ENCODE results near the gene ASAP3. TPM values are rescaled to one million over a fixed set of nuclear protein-coding genes. Genes with fewer than 3 reads are reported as not detected.

ASAP3 gene
- total RNA-seq, 1 donor from 2014 or later, result 3.9 TPM

- H3K4me3 Mint-ChIP-seq, result no peak overlapping the region
Measured at GRCh38 chr1:23389837-23390321, 94.1 kb downstream of the ASAP3 start.

GRCh38 chr1:23387494-23387893 is 96.5 kb downstream of the ASAP3 start:
- Mint-ChIP-seq H3K4me1 (peaks cover 9% of the 10 kb centered on the region), H3K27me3 (ENCODE audit: insufficient read depth, low read depth) (peaks cover 14% of the 10 kb centered on the region), H3K36me3 (no peaks in the 10 kb centered on the region), H3K27ac (peak overlapping the region; percentile 11), H3K9me3 (peaks cover 4% of the 10 kb centered on the region), H3K4me3 (peak overlapping the region; percentile 50)
- Histone ChIP-seq H3K9ac (no peak overlapping the region), H3K4me1 (no peaks in the 10 kb centered on the region), H3K9me3 (ENCODE audit: low read depth) (no peaks in the 10 kb centered on the region), H4K20me1 (ENCODE audit: low read depth) (no peaks in the 10 kb centered on the region), H3K79me2 (ENCODE audit: low read depth) (no peaks in the 10 kb centered on the region), H3K4me2 (no peak overlapping the region), H2AFZ (replicated peaks) (no peak overlapping the region), H3K27ac (no peak overlapping the region), H3K27me3 (peaks cover 97% of the 10 kb centered on the region), H3F3A (ENCODE audit: low read depth) (peaks cover 4% of the 10 kb centered on the region), H3K4me3 (no peak overlapping the region), H3K36me3 (no peaks in the 10 kb centered on the region)
- TF ChIP-seq EZH2 (IDR thresholded peaks at IDR 0.05) (no peak), CTCF (IDR thresholded peaks at IDR 0.05) (no peak), EZH2phosphoT487 (IDR thresholded peaks at IDR 0.05) (no peak)
- DNase-seq (ENCODE audit: low spot score), result no peak

More at GRCh38 chr1:23389837-23390321, 94.1 kb downstream of the ASAP3 start:
- H3K36me3 ChIP-seq, result no peaks in the 10 kb centered on the region
- H3F3A ChIP-seq (ENCODE audit: low read depth), result peaks cover 6% of the 10 kb centered on the region
- no peaks in the 10 kb centered on the region for H4K20me1 ChIP-seq (ENCODE audit: low read depth)
- H3K9me3 ChIP-seq (ENCODE audit: low read depth), result no peaks in the 10 kb centered on the region
- H3K27me3 Mint-ChIP-seq (ENCODE audit: insufficient read depth, low read depth), result peaks cover 12% of the 10 kb centered on the region
- H3K27me3 ChIP-seq, result peaks cover 97% of the 10 kb centered on the region
- no peak for DNase-seq (ENCODE audit: low spot score)
- H3K4me3 ChIP-seq, result no peak overlapping the region
- H3K36me3 Mint-ChIP-seq, result no peaks in the 10 kb centered on the region
- no peak overlapping the region for H3K27ac ChIP-seq
- H3K79me2 ChIP-seq (ENCODE audit: low read depth), result no peaks in the 10 kb centered on the region
- H3K4me1 ChIP-seq, result peaks cover 1% of the 10 kb centered on the region
- no peak overlapping the region for H3K9ac ChIP-seq
- H3K4me2 ChIP-seq, result no peak overlapping the region
- no peak overlapping the region for H2AFZ ChIP-seq (replicated peaks)
- peaks cover 17% of the 10 kb centered on the region for H3K4me1 Mint-ChIP-seq
- peaks cover 5% of the 10 kb centered on the region for H3K9me3 Mint-ChIP-seq
- TF ChIP-seq CTCF (IDR thresholded peaks at IDR 0.05) (no peak), EZH2phosphoT487 (IDR thresholded peaks at IDR 0.05) (no peak), EZH2 (IDR thresholded peaks at IDR 0.05) (no peak)
- peak overlapping the region; percentile 70 for H3K27ac Mint-ChIP-seq

- DNase-seq (ENCODE audit: low spot score), result no peak
- Mint-ChIP-seq H3K27me3 (ENCODE audit: insufficient read depth, low read depth) (peaks cover 11% of the 10 kb centered on the region), H3K4me3 (no peak overlapping the region), H3K36me3 (peaks cover 5% of the 10 kb centered on the region), H3K27ac (no peak overlapping the region), H3K4me1 (peaks cover 15% of the 10 kb centered on the region), H3K9me3 (peaks cover 11% of the 10 kb centered on the region)
- Histone ChIP-seq H3K4me2 (no peak overlapping the region), H2AFZ (replicated peaks) (no peak overlapping the region), H3K9me3 (ENCODE audit: low read depth) (no peaks in the 10 kb centered on the region), H3K79me2 (ENCODE audit: low read depth) (no peaks in the 10 kb centered on the region), H3K4me3 (no peak overlapping the region), H3K4me1 (no peaks in the 10 kb centered on the region), H3K9ac (no peak overlapping the region), H4K20me1 (ENCODE audit: low read depth) (no peaks in the 10 kb centered on the region), H3K27me3 (peaks cover 100% of the 10 kb centered on the region), H3K27ac (no peak overlapping the region), H3K36me3 (no peaks in the 10 kb centered on the region), H3F3A (ENCODE audit: low read depth) (peaks cover 4% of the 10 kb centered on the region)
- no peak for TF ChIP-seq EZH2phosphoT487 (IDR thresholded peaks at IDR 0.05)
- TF ChIP-seq CTCF (IDR thresholded peaks at IDR 0.05), result no peak
- no peak for TF ChIP-seq EZH2 (IDR thresholded peaks at IDR 0.05)
Measured at GRCh38 chr1:23385119-23385621, 98.8 kb downstream of the ASAP3 start.

All from neural progenitor cell (in vitro differentiated cells).